HepG2 (cell line): Measurements from ENCODE around the gene SH2D6. TPM values are rescaled to one million over a fixed set of nuclear protein-coding genes. Genes with fewer than 3 reads are reported as not detected.

Experiments
- KAT2B ChIP-seq: fragments of 150-350 bp; IDR thresholded peaks from 2 replicates; pipeline ENCODE4 v1.6.1; 2014; ENCODE audit warnings: low read depth, low read length, borderline replicate concordance
- POLR2G ChIP-seq: fragments of 200-400 bp; formaldehyde crosslinking; IDR thresholded peaks from 2 replicates; pipeline ENCODE4 v1.6.1; 2018; ENCODE audit warnings: mild to moderate bottlenecking, low read depth, low read length, moderate library complexity
- SMARCC2 ChIP-seq: fragments of 450-650 bp; IDR thresholded peaks from 2 replicates; pipeline ENCODE4 v1.6.1; 2017; ENCODE audit warnings: antibody characterized with exemption, mild to moderate bottlenecking
- SYNCRIP ChIP-seq: fragments of 200-400 bp; formaldehyde crosslinking; IDR thresholded peaks from 2 replicates; pipeline ENCODE4 v1.6.1; 2018; ENCODE audit warnings: mild to moderate bottlenecking, low read depth, low read length; ENCODE audit not compliant: insufficient read depth
- ZNF207 ChIP-seq: fragments of 450-650 bp; IDR thresholded peaks from 2 replicates; pipeline ENCODE4 v1.6.1; 2016; ENCODE audit warnings: antibody characterized with exemption, borderline replicate concordance
- ZNF558 ChIP-seq: sonication (generic); formaldehyde crosslinking; IDR thresholded peaks from 2 replicates; pipeline ENCODE4 v1.9.0; 2022; ENCODE audit warnings: mild to moderate bottlenecking, missing genetic modification reagents, borderline replicate concordance
- ZNF879 ChIP-seq: sonication (generic); formaldehyde crosslinking; IDR thresholded peaks from 2 replicates; pipeline ENCODE4 v1.8.1; 2023; ENCODE audit warnings: missing genetic modification reagents
- polyA plus RNA-seq, 8 experiments: library from polyadenylated mRNA; depleted of rRNA in 3 of 8; stranded (reverse) in 7 of 8; unstranded in 1 of 8; fragments of >200 nt; fragmentation: Illumina TruSeq in 4 of 8; extraction: Trizol in 4 of 8; gene quantifications; 2 replicates each; pipeline versions ENCODE4 v1.2.1 to v1.2.3, GENCODE V29; 2011 to 2016; ENCODE audit warnings: low read depth in 4 of 8, missing spikeins in 1 of 8, mixed read lengths in 1 of 8; ENCODE audit not compliant: insufficient read depth in 1 of 8
- total RNA-seq, 5 experiments: library from RNA; depleted of rRNA; stranded (reverse); fragments of >200 nt; fragmentation: Illumina TruSeq; extraction: Trizol; gene quantifications; 2 replicates each; pipeline ENCODE4 v1.2.3, GENCODE V29; 2016; ENCODE audit warnings: low read depth in 1 of 5
- TF ChIP-seq, protein P1 (sequence below): sonication (generic); formaldehyde crosslinking; IDR thresholded peaks from 2 replicates; pipeline ENCODE4 v1.4.0; 2020; ENCODE audit warnings: missing genetic modification reagents
- TF ChIP-seq, protein P2 (sequence below): IDR thresholded peaks from 2 replicates; pipeline ENCODE4 v1.6.1; 2018; ENCODE audit warnings: missing genetic modification reagents, mild to moderate bottlenecking, missing compliant biosample characterization
- TF ChIP-seq, protein P3 (sequence below): sonication (generic); formaldehyde crosslinking; IDR thresholded peaks from 2 replicates; pipeline ENCODE4 v1.4.0; 2020; ENCODE audit warnings: missing genetic modification reagents
- TF ChIP-seq, protein P4 (sequence below): sonication (generic); formaldehyde crosslinking; IDR thresholded peaks from 2 replicates; pipeline ENCODE4 v1.4.0; 2020; ENCODE audit warnings: missing genetic modification reagents
- TF ChIP-seq, protein P5 (sequence below), 2 experiments: sonication (generic) in 1 of 2; formaldehyde crosslinking in 1 of 2; IDR thresholded peaks; 2 replicates each; pipeline versions ENCODE4 v1.4.0 to v1.6.1; 2018 to 2020; ENCODE audit warnings: missing genetic modification reagents in 2 of 2, borderline replicate concordance in 1 of 2, low read depth in 1 of 2, mild to moderate bottlenecking in 1 of 2, missing biosample characterization in 1 of 2

The SH2D6 gene
- total and polyA plus RNA-seq, 2 of the 13 experiments (the other 11 are each of a cell fraction or from before 2014, with no cell fraction given): 0.11 to 0.26 TPM

DNA sequence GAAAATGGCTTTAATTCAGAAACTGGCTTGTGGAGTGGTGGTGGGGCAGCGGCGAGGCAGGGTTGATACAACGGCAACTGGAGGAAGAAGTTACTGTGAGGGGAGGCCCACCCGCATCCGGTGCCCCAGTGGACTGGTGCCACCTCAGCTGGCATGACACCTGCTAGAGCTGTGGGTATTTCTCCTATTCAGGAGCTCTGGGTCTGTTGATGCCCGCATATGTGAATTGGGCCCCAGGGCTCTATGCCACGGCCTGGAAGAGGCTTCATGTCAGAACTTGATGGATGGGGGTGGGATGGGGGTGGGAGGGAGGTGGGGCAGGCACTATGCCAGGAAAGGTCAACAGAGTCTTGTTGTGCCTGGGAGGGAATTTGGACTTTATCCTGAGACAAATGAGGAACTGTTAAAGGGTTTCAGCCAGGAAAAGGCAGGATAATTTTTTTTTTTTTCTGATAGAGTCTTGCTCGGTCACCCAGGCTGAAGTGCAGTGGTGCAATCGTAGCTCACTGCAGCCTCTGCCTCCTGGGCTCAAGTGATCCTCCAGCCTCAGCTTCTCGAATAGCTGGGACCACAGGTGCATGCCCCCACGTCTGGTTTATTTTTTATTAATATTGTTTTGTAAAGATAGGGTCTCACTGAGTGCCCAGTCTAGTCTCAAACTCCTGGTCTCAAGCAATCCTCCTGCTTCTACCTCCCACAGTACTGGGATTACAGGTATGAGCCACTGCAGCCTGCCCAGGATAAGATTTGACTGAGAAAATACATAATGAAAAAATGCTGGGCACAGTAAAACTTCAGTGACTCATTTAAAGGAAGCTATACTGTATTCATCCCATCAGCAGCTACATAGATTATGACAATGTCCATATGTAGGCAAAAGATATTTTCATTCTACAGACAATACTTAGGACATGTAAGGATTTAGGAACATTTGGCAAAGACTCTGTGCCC lies 52.6 kb downstream of the SH2D6 start (continued):
- TF ChIP-seq, protein P1, sequence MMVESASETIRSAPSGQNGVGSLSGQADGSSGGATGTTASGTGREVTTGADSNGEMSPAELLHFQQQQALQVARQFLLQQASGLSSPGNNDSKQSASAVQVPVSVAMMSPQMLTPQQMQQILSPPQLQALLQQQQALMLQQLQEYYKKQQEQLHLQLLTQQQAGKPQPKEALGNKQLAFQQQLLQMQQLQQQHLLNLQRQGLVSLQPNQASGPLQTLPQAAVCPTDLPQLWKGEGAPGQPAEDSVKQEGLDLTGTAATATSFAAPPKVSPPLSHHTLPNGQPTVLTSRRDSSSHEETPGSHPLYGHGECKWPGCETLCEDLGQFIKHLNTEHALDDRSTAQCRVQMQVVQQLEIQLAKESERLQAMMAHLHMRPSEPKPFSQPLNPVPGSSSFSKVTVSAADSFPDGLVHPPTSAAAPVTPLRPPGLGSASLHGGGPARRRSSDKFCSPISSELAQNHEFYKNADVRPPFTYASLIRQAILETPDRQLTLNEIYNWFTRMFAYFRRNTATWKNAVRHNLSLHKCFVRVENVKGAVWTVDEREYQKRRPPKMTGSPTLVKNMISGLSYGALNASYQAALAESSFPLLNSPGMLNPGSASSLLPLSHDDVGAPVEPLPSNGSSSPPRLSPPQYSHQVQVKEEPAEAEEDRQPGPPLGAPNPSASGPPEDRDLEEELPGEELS: peak; percentile 78
- TF ChIP-seq, protein P2, sequence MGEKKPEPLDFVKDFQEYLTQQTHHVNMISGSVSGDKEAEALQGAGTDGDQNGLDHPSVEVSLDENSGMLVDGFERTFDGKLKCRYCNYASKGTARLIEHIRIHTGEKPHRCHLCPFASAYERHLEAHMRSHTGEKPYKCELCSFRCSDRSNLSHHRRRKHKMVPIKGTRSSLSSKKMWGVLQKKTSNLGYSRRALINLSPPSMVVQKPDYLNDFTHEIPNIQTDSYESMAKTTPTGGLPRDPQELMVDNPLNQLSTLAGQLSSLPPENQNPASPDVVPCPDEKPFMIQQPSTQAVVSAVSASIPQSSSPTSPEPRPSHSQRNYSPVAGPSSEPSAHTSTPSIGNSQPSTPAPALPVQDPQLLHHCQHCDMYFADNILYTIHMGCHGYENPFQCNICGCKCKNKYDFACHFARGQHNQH (CRISPR knock-in tag): peak; percentile 47; the same call in 1 of the 2 replicates
- TF ChIP-seq KAT2B (no peak), POLR2G (no peak), ZNF879 (CRISPR knock-in tag) (no peak), SYNCRIP (no peak), SMARCC2 (no peak), ZNF558 (CRISPR knock-in tag) (no peak; the same call in 1 of the 2 replicates), ZNF207 (no peak)
- TF ChIP-seq, protein P3, sequence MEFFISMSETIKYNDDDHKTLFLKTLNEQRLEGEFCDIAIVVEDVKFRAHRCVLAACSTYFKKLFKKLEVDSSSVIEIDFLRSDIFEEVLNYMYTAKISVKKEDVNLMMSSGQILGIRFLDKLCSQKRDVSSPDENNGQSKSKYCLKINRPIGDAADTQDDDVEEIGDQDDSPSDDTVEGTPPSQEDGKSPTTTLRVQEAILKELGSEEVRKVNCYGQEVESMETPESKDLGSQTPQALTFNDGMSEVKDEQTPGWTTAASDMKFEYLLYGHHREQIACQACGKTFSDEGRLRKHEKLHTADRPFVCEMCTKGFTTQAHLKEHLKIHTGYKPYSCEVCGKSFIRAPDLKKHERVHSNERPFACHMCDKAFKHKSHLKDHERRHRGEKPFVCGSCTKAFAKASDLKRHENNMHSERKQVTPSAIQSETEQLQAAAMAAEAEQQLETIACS (CRISPR knock-in tag): no peak
- TF ChIP-seq, protein P4, sequence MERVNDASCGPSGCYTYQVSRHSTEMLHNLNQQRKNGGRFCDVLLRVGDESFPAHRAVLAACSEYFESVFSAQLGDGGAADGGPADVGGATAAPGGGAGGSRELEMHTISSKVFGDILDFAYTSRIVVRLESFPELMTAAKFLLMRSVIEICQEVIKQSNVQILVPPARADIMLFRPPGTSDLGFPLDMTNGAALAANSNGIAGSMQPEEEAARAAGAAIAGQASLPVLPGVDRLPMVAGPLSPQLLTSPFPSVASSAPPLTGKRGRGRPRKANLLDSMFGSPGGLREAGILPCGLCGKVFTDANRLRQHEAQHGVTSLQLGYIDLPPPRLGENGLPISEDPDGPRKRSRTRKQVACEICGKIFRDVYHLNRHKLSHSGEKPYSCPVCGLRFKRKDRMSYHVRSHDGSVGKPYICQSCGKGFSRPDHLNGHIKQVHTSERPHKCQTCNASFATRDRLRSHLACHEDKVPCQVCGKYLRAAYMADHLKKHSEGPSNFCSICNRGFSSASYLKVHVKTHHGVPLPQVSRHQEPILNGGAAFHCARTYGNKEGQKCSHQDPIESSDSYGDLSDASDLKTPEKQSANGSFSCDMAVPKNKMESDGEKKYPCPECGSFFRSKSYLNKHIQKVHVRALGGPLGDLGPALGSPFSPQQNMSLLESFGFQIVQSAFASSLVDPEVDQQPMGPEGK: peak; percentile 75
- TF ChIP-seq, protein P5, sequence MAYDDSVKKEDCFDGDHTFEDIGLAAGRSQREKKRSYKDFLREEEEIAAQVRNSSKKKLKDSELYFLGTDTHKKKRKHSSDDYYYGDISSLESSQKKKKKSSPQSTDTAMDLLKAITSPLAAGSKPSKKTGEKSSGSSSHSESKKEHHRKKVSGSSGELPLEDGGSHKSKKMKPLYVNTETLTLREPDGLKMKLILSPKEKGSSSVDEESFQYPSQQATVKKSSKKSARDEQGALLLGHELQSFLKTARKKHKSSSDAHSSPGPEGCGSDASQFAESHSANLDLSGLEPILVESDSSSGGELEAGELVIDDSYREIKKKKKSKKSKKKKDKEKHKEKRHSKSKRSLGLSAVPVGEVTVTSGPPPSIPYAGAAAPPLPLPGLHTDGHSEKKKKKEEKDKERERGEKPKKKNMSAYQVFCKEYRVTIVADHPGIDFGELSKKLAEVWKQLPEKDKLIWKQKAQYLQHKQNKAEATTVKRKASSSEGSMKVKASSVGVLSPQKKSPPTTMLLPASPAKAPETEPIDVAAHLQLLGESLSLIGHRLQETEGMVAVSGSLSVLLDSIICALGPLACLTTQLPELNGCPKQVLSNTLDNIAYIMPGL (CRISPR knock-in tag; IDR thresholded peaks at IDR 0.05; ENCODE audit: borderline replicate concordance in 1 of 2, low read depth in 1 of 2): peak; percentile 22 to 28; a peak in 1 of 4 replicates
